Measurements from ENCODE around the gene IGFBP3. TPM values are rescaled to one million over a fixed set of nuclear protein-coding genes. Genes with fewer than 3 reads are reported as not detected.

Gene IGFBP3
- total and polyA plus RNA-seq, 2 experiments from 2014 or later, result 11.2 to 11.3 TPM

DNA sequence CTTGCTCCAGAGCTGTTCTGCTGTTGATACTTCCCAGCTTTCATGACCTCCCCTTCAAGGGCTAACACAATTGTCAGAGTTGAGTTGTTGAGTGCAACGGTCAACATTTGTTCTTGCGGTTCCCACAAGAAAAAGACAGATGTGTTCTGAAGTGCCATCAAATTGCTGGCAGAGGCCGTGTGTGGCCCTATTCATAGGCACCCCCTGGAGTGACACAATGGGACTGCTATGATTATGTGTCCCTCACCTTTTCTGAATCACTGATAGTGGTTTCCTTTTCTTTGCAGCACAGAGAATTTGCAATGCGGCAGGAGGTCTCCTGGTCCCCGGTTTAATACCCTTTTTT is 38.6 kb downstream of the IGFBP3 start:
- Histone ChIP-seq H3K27me3 (ENCODE audit: insufficient read depth) (peaks cover 14% of the 10 kb centered on the region), H3F3A (replicated peaks; ENCODE audit: low read depth) (no peaks in the 10 kb centered on the region), H3K36me3 (ENCODE audit: insufficient read depth) (0 out of 2 replicates have a peak, but pooled peaks cover 3% of the 10 kb centered on the region), H4K20me1 (replicated peaks; ENCODE audit: insufficient read depth) (no peaks in the 10 kb centered on the region), H3K4me2 (0 out of 2 replicates have a peak overlapping the region, but pooled peaks have one; percentile 20), H3K4me1 (ENCODE audit: insufficient read depth) (no peaks in the 10 kb centered on the region), H3K27ac (ENCODE audit: low read depth) (no peak overlapping the region), H3K79me2 (replicated peaks; ENCODE audit: insufficient read depth) (no peaks in the 10 kb centered on the region), H3K4me3 (no peak overlapping the region), H2AFZ (no peak overlapping the region), H3K9me2 (ENCODE audit: insufficient read depth) (no peaks in the 10 kb centered on the region)
- Mint-ChIP-seq H3K9me3 (peaks cover 22% of the 10 kb centered on the region), H3K27ac (no peak overlapping the region), H3K4me1 (peaks cover 5% of the 10 kb centered on the region; the same call in 2 of the 3 replicates), H3K27me3 (ENCODE audit: insufficient read depth, low read depth, poor library complexity) (peaks cover 15% of the 10 kb centered on the region), H3K36me3 (ENCODE audit: low read depth) (peaks cover 20% of the 10 kb centered on the region), H3K4me3 (no peak overlapping the region)
- no peak for TF ChIP-seq EZH2phosphoT487 (IDR thresholded peaks at IDR 0.05; ENCODE audit: unreplicated experiment)
- TF ChIP-seq, protein P1, sequence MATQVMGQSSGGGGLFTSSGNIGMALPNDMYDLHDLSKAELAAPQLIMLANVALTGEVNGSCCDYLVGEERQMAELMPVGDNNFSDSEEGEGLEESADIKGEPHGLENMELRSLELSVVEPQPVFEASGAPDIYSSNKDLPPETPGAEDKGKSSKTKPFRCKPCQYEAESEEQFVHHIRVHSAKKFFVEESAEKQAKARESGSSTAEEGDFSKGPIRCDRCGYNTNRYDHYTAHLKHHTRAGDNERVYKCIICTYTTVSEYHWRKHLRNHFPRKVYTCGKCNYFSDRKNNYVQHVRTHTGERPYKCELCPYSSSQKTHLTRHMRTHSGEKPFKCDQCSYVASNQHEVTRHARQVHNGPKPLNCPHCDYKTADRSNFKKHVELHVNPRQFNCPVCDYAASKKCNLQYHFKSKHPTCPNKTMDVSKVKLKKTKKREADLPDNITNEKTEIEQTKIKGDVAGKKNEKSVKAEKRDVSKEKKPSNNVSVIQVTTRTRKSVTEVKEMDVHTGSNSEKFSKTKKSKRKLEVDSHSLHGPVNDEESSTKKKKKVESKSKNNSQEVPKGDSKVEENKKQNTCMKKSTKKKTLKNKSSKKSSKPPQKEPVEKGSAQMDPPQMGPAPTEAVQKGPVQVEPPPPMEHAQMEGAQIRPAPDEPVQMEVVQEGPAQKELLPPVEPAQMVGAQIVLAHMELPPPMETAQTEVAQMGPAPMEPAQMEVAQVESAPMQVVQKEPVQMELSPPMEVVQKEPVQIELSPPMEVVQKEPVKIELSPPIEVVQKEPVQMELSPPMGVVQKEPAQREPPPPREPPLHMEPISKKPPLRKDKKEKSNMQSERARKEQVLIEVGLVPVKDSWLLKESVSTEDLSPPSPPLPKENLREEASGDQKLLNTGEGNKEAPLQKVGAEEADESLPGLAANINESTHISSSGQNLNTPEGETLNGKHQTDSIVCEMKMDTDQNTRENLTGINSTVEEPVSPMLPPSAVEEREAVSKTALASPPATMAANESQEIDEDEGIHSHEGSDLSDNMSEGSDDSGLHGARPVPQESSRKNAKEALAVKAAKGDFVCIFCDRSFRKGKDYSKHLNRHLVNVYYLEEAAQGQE (IDR thresholded peaks at IDR 0.05; ENCODE audit: unreplicated experiment), result no peak
- no peak for TF ChIP-seq JUNB (IDR thresholded peaks at IDR 0.05; ENCODE audit: unreplicated experiment)
- TF ChIP-seq, protein P2, sequence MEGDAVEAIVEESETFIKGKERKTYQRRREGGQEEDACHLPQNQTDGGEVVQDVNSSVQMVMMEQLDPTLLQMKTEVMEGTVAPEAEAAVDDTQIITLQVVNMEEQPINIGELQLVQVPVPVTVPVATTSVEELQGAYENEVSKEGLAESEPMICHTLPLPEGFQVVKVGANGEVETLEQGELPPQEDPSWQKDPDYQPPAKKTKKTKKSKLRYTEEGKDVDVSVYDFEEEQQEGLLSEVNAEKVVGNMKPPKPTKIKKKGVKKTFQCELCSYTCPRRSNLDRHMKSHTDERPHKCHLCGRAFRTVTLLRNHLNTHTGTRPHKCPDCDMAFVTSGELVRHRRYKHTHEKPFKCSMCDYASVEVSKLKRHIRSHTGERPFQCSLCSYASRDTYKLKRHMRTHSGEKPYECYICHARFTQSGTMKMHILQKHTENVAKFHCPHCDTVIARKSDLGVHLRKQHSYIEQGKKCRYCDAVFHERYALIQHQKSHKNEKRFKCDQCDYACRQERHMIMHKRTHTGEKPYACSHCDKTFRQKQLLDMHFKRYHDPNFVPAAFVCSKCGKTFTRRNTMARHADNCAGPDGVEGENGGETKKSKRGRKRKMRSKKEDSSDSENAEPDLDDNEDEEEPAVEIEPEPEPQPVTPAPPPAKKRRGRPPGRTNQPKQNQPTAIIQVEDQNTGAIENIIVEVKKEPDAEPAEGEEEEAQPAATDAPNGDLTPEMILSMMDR (conservative IDR thresholded peaks at IDR 0.05; ENCODE audit: low read depth in 2 of 2), result no peak
- TF ChIP-seq, protein P3, sequence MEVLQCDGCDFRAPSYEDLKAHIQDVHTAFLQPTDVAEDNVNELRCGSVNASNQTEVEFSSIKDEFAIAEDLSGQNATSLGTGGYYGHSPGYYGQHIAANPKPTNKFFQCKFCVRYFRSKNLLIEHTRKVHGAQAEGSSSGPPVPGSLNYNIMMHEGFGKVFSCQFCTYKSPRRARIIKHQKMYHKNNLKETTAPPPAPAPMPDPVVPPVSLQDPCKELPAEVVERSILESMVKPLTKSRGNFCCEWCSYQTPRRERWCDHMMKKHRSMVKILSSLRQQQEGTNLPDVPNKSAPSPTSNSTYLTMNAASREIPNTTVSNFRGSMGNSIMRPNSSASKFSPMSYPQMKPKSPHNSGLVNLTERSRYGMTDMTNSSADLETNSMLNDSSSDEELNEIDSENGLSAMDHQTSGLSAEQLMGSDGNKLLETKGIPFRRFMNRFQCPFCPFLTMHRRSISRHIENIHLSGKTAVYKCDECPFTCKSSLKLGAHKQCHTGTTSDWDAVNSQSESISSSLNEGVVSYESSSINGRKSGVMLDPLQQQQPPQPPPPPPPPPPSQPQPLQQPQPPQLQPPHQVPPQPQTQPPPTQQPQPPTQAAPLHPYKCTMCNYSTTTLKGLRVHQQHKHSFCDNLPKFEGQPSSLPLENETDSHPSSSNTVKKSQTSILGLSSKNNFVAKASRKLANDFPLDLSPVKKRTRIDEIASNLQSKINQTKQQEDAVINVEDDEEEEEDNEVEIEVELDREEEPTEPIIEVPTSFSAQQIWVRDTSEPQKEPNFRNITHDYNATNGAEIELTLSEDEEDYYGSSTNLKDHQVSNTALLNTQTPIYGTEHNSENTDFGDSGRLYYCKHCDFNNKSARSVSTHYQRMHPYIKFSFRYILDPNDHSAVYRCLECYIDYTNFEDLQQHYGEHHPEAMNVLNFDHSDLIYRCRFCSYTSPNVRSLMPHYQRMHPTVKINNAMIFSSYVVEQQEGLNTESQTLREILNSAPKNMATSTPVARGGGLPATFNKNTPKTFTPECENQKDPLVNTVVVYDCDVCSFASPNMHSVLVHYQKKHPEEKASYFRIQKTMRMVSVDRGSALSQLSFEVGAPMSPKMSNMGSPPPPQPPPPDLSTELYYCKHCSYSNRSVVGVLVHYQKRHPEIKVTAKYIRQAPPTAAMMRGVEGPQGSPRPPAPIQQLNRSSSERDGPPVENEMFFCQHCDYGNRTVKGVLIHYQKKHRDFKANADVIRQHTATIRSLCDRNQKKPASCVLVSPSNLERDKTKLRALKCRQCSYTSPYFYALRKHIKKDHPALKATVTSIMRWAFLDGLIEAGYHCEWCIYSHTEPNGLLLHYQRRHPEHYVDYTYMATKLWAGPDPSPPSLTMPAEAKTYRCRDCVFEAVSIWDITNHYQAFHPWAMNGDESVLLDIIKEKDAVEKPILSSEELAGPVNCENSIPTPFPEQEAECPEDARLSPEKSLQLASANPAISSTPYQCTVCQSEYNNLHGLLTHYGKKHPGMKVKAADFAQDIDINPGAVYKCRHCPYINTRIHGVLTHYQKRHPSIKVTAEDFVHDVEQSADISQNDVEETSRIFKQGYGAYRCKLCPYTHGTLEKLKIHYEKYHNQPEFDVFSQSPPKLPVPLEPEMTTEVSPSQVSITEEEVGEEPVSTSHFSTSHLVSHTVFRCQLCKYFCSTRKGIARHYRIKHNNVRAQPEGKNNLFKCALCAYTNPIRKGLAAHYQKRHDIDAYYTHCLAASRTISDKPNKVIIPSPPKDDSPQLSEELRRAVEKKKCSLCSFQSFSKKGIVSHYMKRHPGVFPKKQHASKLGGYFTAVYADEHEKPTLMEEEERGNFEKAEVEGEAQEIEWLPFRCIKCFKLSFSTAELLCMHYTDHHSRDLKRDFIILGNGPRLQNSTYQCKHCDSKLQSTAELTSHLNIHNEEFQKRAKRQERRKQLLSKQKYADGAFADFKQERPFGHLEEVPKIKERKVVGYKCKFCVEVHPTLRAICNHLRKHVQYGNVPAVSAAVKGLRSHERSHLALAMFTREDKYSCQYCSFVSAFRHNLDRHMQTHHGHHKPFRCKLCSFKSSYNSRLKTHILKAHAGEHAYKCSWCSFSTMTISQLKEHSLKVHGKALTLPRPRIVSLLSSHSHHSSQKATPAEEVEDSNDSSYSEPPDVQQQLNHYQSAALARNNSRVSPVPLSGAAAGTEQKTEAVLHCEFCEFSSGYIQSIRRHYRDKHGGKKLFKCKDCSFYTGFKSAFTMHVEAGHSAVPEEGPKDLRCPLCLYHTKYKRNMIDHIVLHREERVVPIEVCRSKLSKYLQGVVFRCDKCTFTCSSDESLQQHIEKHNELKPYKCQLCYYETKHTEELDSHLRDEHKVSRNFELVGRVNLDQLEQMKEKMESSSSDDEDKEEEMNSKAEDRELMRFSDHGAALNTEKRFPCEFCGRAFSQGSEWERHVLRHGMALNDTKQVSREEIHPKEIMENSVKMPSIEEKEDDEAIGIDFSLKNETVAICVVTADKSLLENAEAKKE (CRISPR knock-in tag; IDR thresholded peaks at IDR 0.05), result no peak
- no peak for TF ChIP-seq NANOG (IDR thresholded peaks at IDR 0.05; ENCODE audit: borderline replicate concordance)
- TF ChIP-seq, protein P4, sequence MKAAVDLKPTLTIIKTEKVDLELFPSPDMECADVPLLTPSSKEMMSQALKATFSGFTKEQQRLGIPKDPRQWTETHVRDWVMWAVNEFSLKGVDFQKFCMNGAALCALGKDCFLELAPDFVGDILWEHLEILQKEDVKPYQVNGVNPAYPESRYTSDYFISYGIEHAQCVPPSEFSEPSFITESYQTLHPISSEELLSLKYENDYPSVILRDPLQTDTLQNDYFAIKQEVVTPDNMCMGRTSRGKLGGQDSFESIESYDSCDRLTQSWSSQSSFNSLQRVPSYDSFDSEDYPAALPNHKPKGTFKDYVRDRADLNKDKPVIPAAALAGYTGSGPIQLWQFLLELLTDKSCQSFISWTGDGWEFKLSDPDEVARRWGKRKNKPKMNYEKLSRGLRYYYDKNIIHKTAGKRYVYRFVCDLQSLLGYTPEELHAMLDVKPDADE (IDR thresholded peaks at IDR 0.05), result no peak
- TF ChIP-seq ZNF114 (CRISPR knock-in tag; IDR thresholded peaks at IDR 0.05), result no peak
- TF ChIP-seq STAT1 (IDR thresholded peaks at IDR 0.05; ENCODE audit: unreplicated experiment), result no peak
- no peak for TF ChIP-seq POLR2AphosphoS5 (IDR thresholded peaks at IDR 0.05; ENCODE audit: low read depth)
- TF ChIP-seq ZNF331 (CRISPR knock-in tag; IDR thresholded peaks at IDR 0.05; ENCODE audit: low read depth), result no peak
- no peak for TF ChIP-seq EZH2 (IDR thresholded peaks at IDR 0.05; ENCODE audit: low read depth, unreplicated experiment)
- no peak for TF ChIP-seq CREB1 (CRISPR knock-in tag; IDR thresholded peaks at IDR 0.05; ENCODE audit: low read depth)
- ATAC-seq (no peak), DNase-seq (ENCODE audit: low spot score) (no peak)

All from GM23338 (cell line).